BLaER1 treated with 17β-estradiol and CSF1 and Interleukin-3, amounts not matched to agents 10 nM and 100 nM (cell line): ENCODE measurements around the gene ZDHHC8.

ENCODE experiments used
- H3K27ac ChIP-seq, 11 experiments: shearing (Covaris generic); formaldehyde crosslinking; 2 replicates each; pipeline ENCODE4 v1.8.1; 2022
- H3K27me3 ChIP-seq, 11 experiments: shearing (Covaris generic); formaldehyde crosslinking; 2 replicates each; pipeline ENCODE4 v1.8.1; 2022
- H3K36me3 ChIP-seq, 11 experiments: shearing (Covaris generic); formaldehyde crosslinking; 2 replicates each; pipeline ENCODE4 v1.8.1; 2022
- H3K4me1 ChIP-seq, 10 experiments: shearing (Covaris generic); formaldehyde crosslinking; 2 replicates each; pipeline ENCODE4 v1.8.1; 2022
- H3K4me2 ChIP-seq, 11 experiments: shearing (Covaris generic); formaldehyde crosslinking; 2 replicates each; pipeline ENCODE4 v1.8.1; 2022
- H3K4me3 ChIP-seq, 10 experiments: shearing (Covaris generic); formaldehyde crosslinking; 2 replicates each; pipeline ENCODE4 v1.8.1; 2022
- H3K9ac ChIP-seq, 11 experiments: shearing (Covaris generic); formaldehyde crosslinking; 2 replicates each; pipeline ENCODE4 v1.8.1; 2022
- H3K9me3 ChIP-seq, 11 experiments: shearing (Covaris generic); formaldehyde crosslinking; replicated peaks in 1 of 11; 2 replicates each; pipeline ENCODE4 v1.8.1; 2022
- H4K20me1 ChIP-seq, 11 experiments: shearing (Covaris generic); formaldehyde crosslinking; 2 replicates each; pipeline ENCODE4 v1.8.1; 2022
- Cebpa-rat ChIP-seq, 11 experiments: shearing (Covaris generic); IDR thresholded peaks; 2 replicates each; pipeline ENCODE4 v1.8.1; 2022

The ZDHHC8 gene, protein sequence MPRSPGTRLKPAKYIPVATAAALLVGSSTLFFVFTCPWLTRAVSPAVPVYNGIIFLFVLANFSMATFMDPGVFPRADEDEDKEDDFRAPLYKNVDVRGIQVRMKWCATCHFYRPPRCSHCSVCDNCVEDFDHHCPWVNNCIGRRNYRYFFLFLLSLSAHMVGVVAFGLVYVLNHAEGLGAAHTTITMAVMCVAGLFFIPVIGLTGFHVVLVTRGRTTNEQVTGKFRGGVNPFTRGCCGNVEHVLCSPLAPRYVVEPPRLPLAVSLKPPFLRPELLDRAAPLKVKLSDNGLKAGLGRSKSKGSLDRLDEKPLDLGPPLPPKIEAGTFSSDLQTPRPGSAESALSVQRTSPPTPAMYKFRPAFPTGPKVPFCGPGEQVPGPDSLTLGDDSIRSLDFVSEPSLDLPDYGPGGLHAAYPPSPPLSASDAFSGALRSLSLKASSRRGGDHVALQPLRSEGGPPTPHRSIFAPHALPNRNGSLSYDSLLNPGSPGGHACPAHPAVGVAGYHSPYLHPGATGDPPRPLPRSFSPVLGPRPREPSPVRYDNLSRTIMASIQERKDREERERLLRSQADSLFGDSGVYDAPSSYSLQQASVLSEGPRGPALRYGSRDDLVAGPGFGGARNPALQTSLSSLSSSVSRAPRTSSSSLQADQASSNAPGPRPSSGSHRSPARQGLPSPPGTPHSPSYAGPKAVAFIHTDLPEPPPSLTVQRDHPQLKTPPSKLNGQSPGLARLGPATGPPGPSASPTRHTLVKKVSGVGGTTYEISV

GRCh38 chr22:20131597-20131858 is at the start of gene ZDHHC8:
TSS of gene ZDHHC8 (plus strand) at chr22:20131804. CDS start at chr22:20131948, 144 bp downstream.
- H3K4me2 ChIP-seq = peak within 1 kb of the TSS; percentile 93 to 100 (median 99)
- H3K9ac ChIP-seq = peak within 1 kb of the TSS; percentile 81 to 90 (median 85)
- H3K4me1 ChIP-seq = peaks cover 48 to 88% (median 70%) of the 10 kb centered on the region in 10 experiments
- H3K36me3 ChIP-seq = peaks cover 13 to 29% (median 21%) of the 10 kb centered on the region in 11 experiments
- peaks cover 38 to 89% (median 88%) of the 10 kb centered on the region in 11 experiments for H4K20me1 ChIP-seq
- H3K9me3 ChIP-seq = no peaks in the 10 kb centered on the region
- H3K27me3 ChIP-seq = no peaks in the 10 kb centered on the region
- no peak for TF ChIP-seq Cebpa-rat (IDR thresholded peaks at IDR 0.05)
- peak within 1 kb of the TSS; percentile 71 to 82 (median 77); a peak in 21 of 22 replicates for H3K27ac ChIP-seq
- H3K4me3 ChIP-seq = peak within 1 kb of the TSS; percentile 82 to 93 (median 86)

- H3K4me3 ChIP-seq = no peak overlapping the region; a peak in 1 of 20 replicates
- H3K27me3 ChIP-seq = no peaks in the 10 kb centered on the region
- H3K9ac ChIP-seq = peak overlapping the region in 10 of 11 experiments; percentile 17 to 97 (median 50); a peak in 18 of 22 replicates
- peak overlapping the region in 2 of 11 experiments; percentile 13 to 31; a peak in 1 of 22 replicates for H3K27ac ChIP-seq
- peaks cover 49 to 56% (median 53%) of the 10 kb centered on the region in 10 experiments for H3K4me1 ChIP-seq
- H4K20me1 ChIP-seq = peaks cover 28 to 79% (median 74%) of the 10 kb centered on the region in 11 experiments; a peak in 21 of 22 replicates
- H3K4me2 ChIP-seq = peak overlapping the region; percentile 23 to 99 (median 97); a peak in 21 of 22 replicates
- TF ChIP-seq Cebpa-rat (IDR thresholded peaks at IDR 0.05) = no peak
- H3K9me3 ChIP-seq = no peaks in the 10 kb centered on the region
- peaks cover 29 to 71% (median 44%) of the 10 kb centered on the region in 11 experiments for H3K36me3 ChIP-seq
Observed at GRCh38 chr22:20083157-20083890, 48.3 kb upstream of the ZDHHC8 start.

GRCh38 chr22:20083891-20084546 is 47.6 kb upstream of the ZDHHC8 start:
- no peaks in the 10 kb centered on the region for H3K27me3 ChIP-seq
- H3K27ac ChIP-seq = 0 out of 22 replicates have a peak overlapping the region, but pooled peaks of 1 of the 11 experiments have one; percentile 20
- TF ChIP-seq Cebpa-rat (IDR thresholded peaks at IDR 0.05) = no peak
- H3K9ac ChIP-seq = peak overlapping the region in 8 of 11 experiments; percentile 37 to 97 (median 50); a peak in 7 of 22 replicates
- H3K4me3 ChIP-seq = no peak overlapping the region
- peaks cover 36 to 78% (median 51%) of the 10 kb centered on the region in 11 experiments for H3K36me3 ChIP-seq
- peaks cover 28 to 86% (median 81%) of the 10 kb centered on the region in 11 experiments; a peak in 21 of 22 replicates for H4K20me1 ChIP-seq
- H3K4me1 ChIP-seq = peaks cover 47 to 54% (median 51%) of the 10 kb centered on the region in 10 experiments
- H3K4me2 ChIP-seq = peak overlapping the region; percentile 4 to 99 (median 97); a peak in 17 of 22 replicates
- no peaks in the 10 kb centered on the region for H3K9me3 ChIP-seq

- Histone ChIP-seq H3K4me2 (peak overlapping the region in 10 of 11 experiments; percentile 23 to 99 (median 97); a peak in 15 of 22 replicates), H3K27me3 (no peaks in the 10 kb centered on the region), H3K9ac (peak overlapping the region in 5 of 11 experiments; percentile 35 to 62 (median 44); a peak in 6 of 22 replicates)
Observed at GRCh38 chr22:20084547-20085413, 46.8 kb upstream of the ZDHHC8 start.

DNA sequence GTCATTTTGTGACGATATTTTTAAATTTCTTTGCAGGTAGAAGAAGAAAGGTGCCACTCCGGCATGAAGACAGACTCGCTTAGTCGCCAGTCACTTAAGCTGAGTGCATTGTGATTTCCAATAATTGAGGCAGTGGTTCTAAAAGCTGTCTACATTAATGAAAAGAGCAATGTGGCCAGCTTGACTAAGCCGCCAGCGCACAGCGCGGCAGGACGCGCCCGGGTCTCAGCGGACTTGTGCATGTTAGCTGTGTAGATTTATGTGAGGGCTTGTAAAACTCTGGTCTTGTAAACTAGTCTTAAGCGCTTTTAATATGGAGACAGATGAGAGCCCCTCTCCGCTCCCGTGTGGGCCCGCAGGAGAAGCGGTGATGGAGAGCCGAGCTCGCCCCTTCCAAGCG is 46.0 kb upstream of the ZDHHC8 start:
- Histone ChIP-seq H3K27ac (no peak overlapping the region), H3K9me3 (no peaks in the 10 kb centered on the region), H4K20me1 (peaks cover 28 to 100% (median 97%) of the 10 kb centered on the region in 11 experiments; a peak in 21 of 22 replicates), H3K27me3 (no peaks in the 10 kb centered on the region), H3K4me3 (no peak overlapping the region), H3K36me3 (peaks cover 52 to 94% (median 67%) of the 10 kb centered on the region in 11 experiments), H3K9ac (peak overlapping the region in 1 of 11 experiments; percentile 4; a peak in 1 of 22 replicates), H3K4me1 (peaks cover 45 to 53% (median 49%) of the 10 kb centered on the region in 10 experiments), H3K4me2 (no peak overlapping the region)
- TF ChIP-seq Cebpa-rat (IDR thresholded peaks at IDR 0.05) = no peak

More at GRCh38 chr22:20084547-20085413, 46.8 kb upstream of the ZDHHC8 start:
- Histone ChIP-seq H3K36me3 (peaks cover 44 to 86% (median 59%) of the 10 kb centered on the region in 11 experiments), H3K9me3 (no peaks in the 10 kb centered on the region), H3K4me1 (peaks cover 42 to 48% (median 46%) of the 10 kb centered on the region in 10 experiments), H3K4me3 (no peak overlapping the region), H3K27ac (peak overlapping the region in 5 of 11 experiments; percentile 20 to 49 (median 34); a peak in 5 of 22 replicates), H4K20me1 (peaks cover 28 to 93% (median 89%) of the 10 kb centered on the region in 11 experiments; a peak in 21 of 22 replicates)
- TF ChIP-seq Cebpa-rat (IDR thresholded peaks at IDR 0.05) = no peak

GRCh38 chr22:20086101-20086599 is 45.5 kb upstream of the ZDHHC8 start:
- peaks cover 57 to 99% (median 72%) of the 10 kb centered on the region in 11 experiments for H3K36me3 ChIP-seq

DNA sequence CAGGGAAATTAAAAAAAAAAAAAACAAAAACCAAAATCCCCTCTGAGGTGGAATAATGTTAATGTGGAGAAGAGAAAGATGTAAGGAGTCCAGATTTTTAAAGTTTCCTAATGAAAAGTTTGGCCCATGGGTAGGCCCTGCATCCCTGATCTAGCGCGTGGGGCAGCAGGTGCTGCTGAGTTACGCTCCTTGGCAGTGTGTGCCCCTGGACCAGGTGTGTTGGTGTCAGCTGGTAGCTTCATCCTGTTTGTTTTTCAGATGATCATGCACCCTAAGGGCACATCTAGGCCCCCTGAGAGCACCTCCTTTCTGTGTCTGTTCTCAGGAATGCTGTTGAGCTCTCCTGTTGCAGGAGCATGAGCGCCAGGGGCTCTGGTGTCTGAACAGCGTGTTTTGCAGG is 44.8 kb upstream of the ZDHHC8 start:
- Histone ChIP-seq H3K36me3 (peaks cover 64 to 100% (median 78%) of the 10 kb centered on the region in 11 experiments), H3K9ac (0 out of 22 replicates have a peak overlapping the region, but pooled peaks of 2 of the 11 experiments have one; percentile 3 to 4), H4K20me1 (peaks cover 28 to 100% (median 98%) of the 10 kb centered on the region in 11 experiments; a peak in 21 of 22 replicates), H3K27ac (no peak overlapping the region), H3K4me2 (no peak overlapping the region), H3K27me3 (no peaks in the 10 kb centered on the region), H3K9me3 (no peaks in the 10 kb centered on the region), H3K4me1 (peaks cover 34 to 51% (median 41%) of the 10 kb centered on the region in 10 experiments), H3K4me3 (no peak overlapping the region)
- no peak for TF ChIP-seq Cebpa-rat (IDR thresholded peaks at IDR 0.05)

More at GRCh38 chr22:20086101-20086599, 45.5 kb upstream of the ZDHHC8 start:
- H3K4me3 ChIP-seq = no peak overlapping the region
- peaks cover 41 to 54% (median 46%) of the 10 kb centered on the region in 10 experiments for H3K4me1 ChIP-seq
- TF ChIP-seq Cebpa-rat (IDR thresholded peaks at IDR 0.05) = no peak
- no peaks in the 10 kb centered on the region for H3K9me3 ChIP-seq
- H3K27ac ChIP-seq = no peak overlapping the region
- no peak overlapping the region for H3K4me2 ChIP-seq
- peak overlapping the region in 1 of 11 experiments; percentile 4; a peak in 1 of 22 replicates for H3K9ac ChIP-seq
- peaks cover 28 to 100% (median 99%) of the 10 kb centered on the region in 11 experiments; a peak in 21 of 22 replicates for H4K20me1 ChIP-seq
- H3K27me3 ChIP-seq = no peaks in the 10 kb centered on the region
